ENCODE results near the gene CYSTM1.
A peak's percentile ranks its signal among the peaks of the same experiment; 100 is the strongest.

The CYSTM1 gene

DNA sequence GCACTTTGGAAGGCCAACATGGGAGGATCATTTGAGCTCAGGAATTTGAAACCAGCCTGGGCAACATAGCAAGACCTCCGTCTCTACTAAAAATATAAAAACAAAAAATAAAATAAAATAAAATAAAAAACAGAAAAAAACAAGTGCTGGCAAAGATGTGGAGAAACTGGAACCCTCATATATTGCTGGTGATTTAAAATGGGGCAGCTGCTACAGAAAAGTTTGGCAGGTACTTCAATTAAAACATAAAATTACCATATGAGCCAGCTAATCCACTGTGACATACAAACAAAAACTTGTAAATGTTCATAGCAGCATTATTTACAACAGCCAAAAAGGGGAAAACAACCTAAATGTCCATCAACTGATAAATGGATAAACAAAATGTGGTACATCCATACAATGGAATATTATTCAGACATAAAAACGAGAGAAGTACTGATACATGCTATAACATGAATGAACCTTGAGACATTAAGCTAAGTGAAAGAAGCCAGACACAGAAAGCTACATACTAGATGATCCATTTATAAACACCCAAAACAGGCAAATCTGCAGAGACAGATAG lies 85.2 kb downstream of the CYSTM1 start:
- no peak for DNase-seq

DNA sequence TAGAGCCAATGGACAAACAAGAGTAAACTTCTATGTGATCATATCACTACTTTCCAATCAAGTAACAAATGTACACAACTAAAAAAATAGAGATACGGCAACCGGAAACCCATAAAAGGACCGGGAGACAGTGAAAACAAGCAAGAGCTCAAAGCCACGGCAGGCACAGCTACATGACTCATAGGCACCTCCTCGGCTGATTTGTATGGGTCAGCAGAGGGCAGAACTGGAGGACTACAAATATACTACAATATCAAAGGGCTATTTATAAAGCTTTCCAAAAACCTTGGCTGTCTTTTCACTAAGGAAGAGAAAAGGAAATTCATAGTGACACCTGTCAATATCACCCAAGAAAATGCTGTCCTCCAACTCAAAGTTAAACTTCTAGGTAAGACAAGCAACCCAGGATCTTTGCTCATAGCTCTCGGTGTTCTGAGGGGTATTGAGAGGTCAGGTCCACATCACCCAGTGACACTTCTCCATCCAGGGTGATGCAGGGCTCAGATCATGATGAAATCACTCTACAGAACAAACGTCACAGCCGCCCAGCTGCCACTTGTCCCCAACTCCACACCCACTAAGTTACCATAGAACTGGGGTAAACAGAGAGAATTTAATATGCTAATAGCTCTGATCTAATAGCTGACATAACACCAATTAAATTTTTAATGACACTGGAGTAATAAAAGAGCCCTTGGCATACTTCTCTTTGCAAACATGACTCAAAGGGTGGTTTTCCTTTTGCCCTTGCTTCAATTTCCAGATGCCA lies 86.6 kb downstream of the CYSTM1 start:
- DNase-seq = peak in 1 of 2 donors; percentile 12

DNA sequence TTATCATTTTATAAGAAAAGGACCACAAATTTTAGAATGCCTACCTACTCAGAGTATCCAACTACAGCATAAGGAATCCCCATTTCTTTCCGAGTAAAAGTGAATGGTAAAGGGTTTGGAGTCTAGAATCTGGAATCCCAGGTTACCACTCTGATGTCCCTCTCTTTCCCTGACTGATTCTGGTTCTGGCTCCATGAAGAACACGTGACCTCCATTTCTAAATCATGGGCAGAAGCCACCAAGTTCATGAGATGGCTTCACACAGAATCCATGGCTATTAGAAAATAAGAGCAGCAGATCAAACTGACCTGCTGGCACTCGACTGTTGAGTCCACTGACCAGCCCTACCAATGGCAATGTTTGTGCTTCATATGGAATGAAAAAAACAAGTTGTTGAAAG lies 87.2 kb downstream of the CYSTM1 start:
- no peak for DNase-seq

DNA sequence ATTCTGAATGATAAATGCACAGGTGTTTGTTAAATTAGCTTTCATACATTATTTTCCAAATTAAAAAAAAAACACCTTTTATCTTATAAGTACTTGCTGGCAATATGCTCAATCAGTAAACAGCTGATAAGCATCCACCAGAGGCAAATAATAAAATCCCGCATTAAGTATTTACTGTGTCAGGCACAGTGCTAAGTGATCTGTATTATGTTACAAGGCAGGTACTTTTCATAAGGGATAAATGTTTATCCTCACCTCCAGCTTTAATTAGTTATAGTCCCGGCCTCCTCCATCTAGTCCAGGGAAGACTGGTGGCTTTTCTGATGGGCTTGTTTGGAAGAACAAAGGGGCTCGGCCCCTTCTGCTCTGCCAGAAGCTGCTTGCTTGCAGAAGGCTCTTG lies 87.9 kb downstream of the CYSTM1 start:
- DNase-seq = no peak

DNA sequence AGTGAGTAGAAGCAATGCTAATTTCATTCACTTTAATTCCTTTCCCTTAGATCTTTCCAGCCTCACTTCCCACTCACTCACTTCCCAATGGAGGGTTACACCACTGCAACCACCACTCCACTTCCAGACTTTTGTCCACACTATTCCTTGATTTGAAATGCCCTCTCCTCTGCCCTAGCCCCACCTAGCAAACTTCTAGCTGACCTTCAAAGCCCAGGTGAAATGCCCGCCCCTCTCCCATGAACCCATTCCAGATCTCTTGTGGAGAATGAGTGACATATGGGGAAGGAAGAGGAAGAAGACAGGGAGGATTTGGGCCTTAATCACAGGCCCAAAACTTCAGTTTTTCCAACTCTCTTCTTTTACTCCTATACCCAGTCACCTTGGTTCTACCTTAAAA lies 90.9 kb downstream of the CYSTM1 start:
- DNase-seq = no peak

DNA sequence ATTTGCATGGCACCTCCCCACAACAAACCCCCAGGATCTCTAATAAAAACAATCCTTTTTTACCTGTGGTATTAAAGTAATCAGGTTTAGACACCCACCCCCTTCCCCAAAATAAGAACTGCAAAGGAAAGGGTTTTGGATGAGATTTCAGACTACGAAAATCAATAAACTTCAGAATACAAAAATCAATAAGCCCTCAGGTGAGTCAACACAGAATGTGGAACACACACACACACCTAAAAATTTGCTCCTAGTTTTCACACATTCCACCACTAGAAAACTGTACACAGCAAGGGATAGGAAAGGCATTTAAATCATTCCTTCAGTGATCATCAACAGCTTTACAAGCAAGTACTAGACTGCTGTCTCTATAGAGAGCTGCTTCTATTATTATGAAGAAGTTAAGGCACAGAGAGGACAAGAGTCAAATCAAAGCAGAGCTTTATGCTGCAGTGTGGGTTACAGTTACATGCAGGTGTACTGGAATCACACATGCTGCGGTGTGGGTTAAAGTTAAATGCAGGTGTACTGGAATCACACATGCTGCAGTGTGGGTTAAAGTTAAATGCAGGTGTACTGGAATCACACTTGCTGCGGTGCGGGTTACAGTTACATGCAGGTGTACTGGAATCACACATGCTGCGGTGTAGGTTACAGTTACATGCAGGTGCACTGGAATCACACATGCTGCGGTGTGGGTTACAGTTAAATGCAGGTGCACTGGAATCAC lies 91.6 kb downstream of the CYSTM1 start:
- DNase-seq = no peak

DNA sequence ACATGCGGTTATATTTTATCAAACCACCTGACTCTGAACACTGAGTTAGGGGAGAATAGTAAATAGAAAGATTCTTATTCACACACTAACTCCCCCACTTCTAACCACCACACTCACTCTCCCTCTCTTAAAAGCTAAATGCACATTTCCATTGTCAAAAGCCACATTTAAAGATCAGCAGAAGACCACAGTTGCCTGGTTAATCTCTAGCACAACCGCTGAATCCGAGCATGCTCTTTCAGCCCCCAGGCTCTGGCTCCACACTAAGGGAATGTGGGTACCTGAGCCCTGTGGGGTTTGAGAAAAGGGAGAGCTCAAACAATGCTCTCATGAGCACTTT lies 92.2 kb downstream of the CYSTM1 start:
- no peak for DNase-seq

DNA sequence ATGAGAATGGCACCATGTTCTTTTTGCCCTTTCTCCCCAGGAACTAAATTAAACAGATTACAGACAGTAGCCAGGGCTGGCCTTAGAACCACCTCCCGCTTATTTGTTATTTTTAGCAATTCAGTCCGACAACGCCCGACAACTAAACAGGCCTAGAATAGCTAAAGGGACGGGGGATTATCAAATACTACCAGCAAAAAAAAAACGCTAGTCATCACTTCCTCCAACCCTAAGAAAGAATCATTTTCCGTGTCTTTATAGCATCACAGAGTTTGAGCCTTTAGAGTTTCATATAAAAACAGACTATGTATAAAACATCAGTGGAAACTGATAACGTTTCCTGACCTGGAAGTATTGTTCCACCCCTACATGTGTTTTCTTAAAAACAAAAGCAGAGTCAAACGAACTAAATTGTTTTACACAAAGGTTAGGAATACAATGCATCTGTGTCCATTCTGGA lies 92.6 kb downstream of the CYSTM1 start:
- DNase-seq = no peak

DNA sequence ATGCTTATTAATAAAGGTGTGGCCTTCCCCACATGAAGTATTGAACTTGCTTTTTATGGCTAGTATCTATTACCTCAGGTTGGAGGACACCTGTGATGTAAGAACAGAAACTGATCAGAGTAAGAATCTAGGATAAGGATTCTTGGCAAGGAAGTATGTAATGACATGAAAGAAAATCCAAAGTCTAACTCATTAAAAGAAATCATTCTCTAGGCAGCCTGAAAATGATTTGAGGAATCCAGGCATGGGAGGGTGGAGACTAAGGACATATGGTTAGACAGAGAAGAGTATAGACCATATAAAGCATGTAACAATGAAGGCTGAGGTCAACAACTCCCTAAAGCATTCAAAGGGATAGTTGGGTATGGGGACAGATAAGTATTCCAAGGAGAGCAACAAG lies 95.0 kb downstream of the CYSTM1 start:
- DNase-seq = no peak

DNA sequence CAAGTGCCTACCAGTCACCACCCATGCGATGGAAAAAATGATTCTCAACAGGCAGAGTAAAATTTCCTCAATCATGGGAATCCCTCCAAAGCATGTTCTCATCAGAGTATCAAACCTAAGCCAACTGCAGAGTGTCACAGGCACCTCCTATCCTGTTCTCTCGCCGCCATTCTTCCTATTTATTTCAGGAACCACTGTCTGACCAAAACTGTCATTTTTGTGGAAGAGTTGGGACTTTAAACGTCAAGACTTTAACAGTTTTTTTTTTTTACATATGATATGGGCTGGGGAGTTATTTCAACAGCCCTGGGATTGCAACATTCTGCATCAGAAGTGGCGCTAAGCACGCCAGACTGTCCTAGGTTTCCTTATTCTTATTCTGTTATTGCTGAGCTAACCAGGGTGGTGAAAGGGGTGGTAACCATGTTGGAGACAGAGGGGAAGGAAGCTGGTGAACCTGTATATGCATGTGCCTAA lies 98.5 kb downstream of the CYSTM1 start:
- DNase-seq = peak; percentile 4 to 29

DNA sequence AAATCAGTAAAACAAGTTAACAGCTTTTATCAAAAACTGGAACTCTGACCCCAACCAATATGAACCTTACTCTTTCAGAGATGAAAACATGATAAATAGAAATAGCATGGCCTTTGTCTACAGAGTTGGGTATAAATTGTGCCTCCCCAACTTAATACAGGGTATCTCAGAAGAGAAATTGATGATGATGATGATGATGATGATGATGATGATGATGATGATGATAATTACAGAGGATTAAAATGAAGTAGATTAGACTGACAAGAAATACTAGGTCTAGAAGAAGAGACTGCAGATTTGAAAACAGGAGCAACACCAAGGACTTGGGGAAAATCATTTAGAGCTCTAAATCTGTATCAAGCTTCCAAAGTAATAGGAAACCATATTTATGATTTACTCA lies 100.8 kb downstream of the CYSTM1 start:
- DNase-seq = no peak

DNA sequence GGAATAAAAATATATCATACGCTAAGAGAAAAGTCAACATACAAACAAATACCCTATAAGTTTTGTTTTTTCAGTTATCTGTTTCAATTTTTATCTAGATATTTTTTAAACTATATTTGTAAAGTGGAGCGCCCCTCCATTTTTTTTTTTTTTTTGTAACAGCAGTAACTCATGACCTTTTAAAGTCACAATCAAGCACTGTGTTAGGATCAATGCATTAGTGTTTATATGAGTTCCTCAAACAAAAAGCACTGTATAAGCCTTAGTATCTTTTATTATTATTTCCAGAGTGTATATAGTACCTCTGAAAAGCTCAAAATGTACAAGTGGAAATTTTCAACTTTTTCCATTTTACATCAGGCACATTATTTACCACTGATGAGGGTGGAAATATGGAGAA lies 107.3 kb downstream of the CYSTM1 start:
- DNase-seq = no peak

DNA sequence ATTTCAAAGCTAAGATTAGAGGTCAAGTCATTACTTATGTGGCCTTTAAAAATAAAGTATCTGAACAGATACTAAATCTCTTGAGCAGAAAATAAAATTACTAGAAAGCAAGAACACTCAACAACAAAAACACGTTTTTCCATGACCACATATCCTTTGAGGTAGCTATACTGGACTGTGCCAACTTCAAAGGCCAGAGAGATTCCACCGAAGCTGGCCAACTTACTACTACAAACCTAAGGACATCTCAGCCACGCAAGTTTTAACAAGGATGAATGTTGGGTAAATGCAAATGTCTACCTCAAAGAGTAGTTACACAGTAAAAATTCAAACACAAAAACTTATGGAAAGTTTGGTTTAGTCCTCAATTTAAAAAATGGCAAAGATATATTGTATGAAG lies 109.0 kb downstream of the CYSTM1 start:
- DNase-seq = no peak

DNA sequence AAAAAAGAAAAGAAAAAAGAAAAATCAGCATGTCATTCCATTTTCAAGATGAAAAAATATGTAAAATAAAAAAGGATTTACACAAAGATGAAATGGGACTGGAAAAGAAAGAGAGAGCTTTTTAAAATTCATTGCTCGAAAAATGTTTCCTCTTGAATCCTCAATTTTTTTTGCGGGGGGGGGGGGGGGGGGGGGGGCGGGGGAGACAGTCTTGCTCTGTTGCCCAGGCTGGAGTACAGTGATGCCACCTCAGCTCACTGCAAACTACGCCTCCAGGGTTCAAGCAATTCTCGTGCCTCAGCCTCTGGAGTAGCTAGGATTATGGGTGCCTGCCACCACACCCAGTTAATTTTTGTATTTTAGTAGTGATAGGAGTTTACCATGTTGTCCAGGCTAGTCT lies 111.4 kb downstream of the CYSTM1 start:
- no peak for DNase-seq

DNA sequence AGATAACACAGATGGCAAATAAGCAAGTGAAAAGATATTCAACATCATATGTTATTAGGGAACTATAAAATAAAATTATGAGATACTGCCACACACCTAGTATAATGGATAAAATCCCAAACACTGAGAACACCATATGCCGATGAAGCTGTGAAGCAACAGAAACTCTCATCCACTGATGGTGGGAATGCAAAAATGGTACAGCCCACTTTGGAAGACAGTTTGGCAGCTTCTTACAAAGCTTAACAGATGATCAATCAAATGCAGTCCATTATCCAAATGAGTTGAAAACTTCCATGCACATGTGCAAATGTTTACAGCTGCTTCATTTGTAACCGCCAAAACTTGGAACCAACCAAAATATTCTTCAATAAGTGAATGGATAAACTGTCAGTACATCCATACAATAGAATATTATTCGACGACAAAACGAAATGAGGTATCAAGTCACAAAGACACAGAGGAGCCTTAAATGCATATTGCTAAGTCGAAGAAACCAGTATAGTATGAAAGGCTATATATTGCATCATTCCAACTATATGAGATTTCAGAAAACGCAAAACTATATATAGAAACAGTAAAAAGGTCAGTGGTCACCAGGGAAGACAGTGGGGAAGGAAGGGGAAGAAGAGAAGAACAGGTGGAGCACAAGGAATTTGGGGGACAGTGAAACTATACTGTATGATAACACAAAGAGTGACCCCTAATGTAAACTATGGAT lies 113.0 kb downstream of the CYSTM1 start:
- DNase-seq = no peak

DNA sequence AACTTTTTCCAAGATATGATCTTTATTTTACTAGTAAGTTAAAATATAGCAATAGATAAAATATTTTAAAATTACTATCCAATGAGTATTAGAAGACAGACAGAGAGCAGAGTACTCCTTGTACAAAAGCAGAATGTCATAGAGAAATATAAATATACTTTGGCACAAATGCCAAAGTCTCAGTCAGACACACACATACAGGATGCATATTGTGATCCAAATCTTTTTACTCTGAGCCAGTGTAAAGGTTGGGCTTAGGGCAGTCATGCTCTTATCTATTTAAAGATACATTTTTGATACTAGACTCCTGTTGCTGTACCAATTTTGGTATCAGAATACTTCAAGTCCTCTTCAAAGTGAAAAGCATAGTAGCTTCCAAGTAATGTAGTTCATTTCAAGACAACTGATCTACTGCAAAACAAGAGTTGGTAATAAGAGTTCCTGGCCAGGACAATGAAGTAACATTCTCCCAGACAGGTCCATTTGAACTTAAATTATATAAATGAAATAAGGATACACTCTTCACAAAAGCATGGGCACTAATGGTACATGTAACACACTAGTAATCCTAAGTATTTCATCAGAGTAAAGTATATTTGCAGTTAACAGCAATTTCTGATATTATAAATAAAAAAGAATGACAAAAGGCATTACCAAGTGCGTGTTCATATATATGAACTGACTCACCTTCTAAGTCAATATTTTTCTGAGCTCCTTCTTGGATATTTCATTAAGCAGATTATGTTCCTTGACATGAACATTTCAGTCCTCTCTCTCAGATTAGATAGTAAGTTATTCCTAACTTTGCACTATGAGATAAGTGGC lies 117.4 kb downstream of the CYSTM1 start:
- DNase-seq = no peak

Data from bone marrow (tissue), 2 donors.